Stimulated activated CD4-positive, alpha-beta T cell treated with anti-CD3 and anti-CD28 coated beads, Interleukin-2, amount 100 ng/mL, for 4 hours (primary cell): ENCODE measurements around the gene EHD2.
"Not testable (repeated sequence)": the region's sequence is repeated elsewhere in the genome, so short reads cannot be mapped to it uniquely, and the experiment has no call there.

Experiments used
- DNase-seq: peaks from one replicate; pipeline ENCODE4 v3.0.0-alpha.2; 2020; ENCODE audit warnings: low read depth

The EHD2 gene

GRCh38 chr19:47713046-47714021, at the start of gene EHD2:
Gene EHD2, plus strand, starts transcription at chr19:47713422. Its CDS starts 3,191 bp downstream, at chr19:47716613.
- DNase-seq = no peak

- DNase-seq = no peak
Measured at GRCh38 chr19:47663435-47663910, 49.7 kb upstream of the EHD2 start.

GRCh38 chr19:47663911-47664771, 49.1 kb upstream of the EHD2 start:
- DNase-seq = no peak

GRCh38 chr19:47668556-47668955, 44.7 kb upstream of the EHD2 start:
- not testable (repeated sequence) for DNase-seq

- DNase-seq = no peak
Measured at GRCh38 chr19:47670736-47671135, 42.5 kb upstream of the EHD2 start.

- no peak for DNase-seq
Measured at GRCh38 chr19:47671499-47671898, 41.7 kb upstream of the EHD2 start.

GRCh38 chr19:47673426-47673825, 39.8 kb upstream of the EHD2 start:
- DNase-seq = no peak

GRCh38 chr19:47674548-47674947, 38.7 kb upstream of the EHD2 start:
- no peak for DNase-seq

GRCh38 chr19:47675271-47675670, 38.0 kb upstream of the EHD2 start:
- no peak for DNase-seq

- no peak for DNase-seq
Measured at GRCh38 chr19:47675859-47676258, 37.4 kb upstream of the EHD2 start.

GRCh38 chr19:47676811-47677210, 36.4 kb upstream of the EHD2 start:
- DNase-seq = no peak

GRCh38 chr19:47679251-47679900, 33.8 kb upstream of the EHD2 start:
- no peak for DNase-seq

- DNase-seq = no peak
Measured at GRCh38 chr19:47679922-47680857, 33.0 kb upstream of the EHD2 start.

- no peak for DNase-seq
Measured at GRCh38 chr19:47680858-47681332, 32.3 kb upstream of the EHD2 start.

GRCh38 chr19:47681388-47681787, 31.8 kb upstream of the EHD2 start:
- DNase-seq = no peak

- DNase-seq = no peak
Measured at GRCh38 chr19:47681936-47682335, 31.3 kb upstream of the EHD2 start.

GRCh38 chr19:47682939-47683338, 30.3 kb upstream of the EHD2 start:
- DNase-seq = no peak

- no peak for DNase-seq
Measured at GRCh38 chr19:47686679-47687450, 26.4 kb upstream of the EHD2 start.

GRCh38 chr19:47687906-47688305, 25.3 kb upstream of the EHD2 start:
- DNase-seq = no peak

GRCh38 chr19:47691090-47691489, 22.1 kb upstream of the EHD2 start:
- DNase-seq = no peak
